ENCODE measurements around the gene AHCYL2.

- TF ChIP-seq REST (IDR thresholded peaks at IDR 0.05; ENCODE audit: insufficient read depth in 1 of 2, low read depth in 2 of 2, low read length in 2 of 2) (no peak), POLR2AphosphoS5 (IDR thresholded peaks at IDR 0.05; ENCODE audit: low read depth, low read length) (no peak), TAF1 (IDR thresholded peaks at IDR 0.05; ENCODE audit: borderline replicate concordance, insufficient read depth, low read length) (no peak), FOXP2 (optimal IDR thresholded peaks at IDR 0.05; ENCODE audit: borderline replicate concordance, extremely low read depth, extremely low read length, insufficient read depth) (no peak)
Observed at GRCh38 chr7:129387537-129387936, 162.7 kb downstream of the AHCYL2 start.

Data from PFSK-1 (cell line).